Measurements from ENCODE around the gene UPF1. TPM values are rescaled to one million over a fixed set of nuclear protein-coding genes. Genes with fewer than 3 reads are reported as not detected.

UPF1 gene
- total and polyA plus RNA-seq, 4 experiments from 2014 or later, result 2.6 to 130 (median 74.3) TPM

DNA sequence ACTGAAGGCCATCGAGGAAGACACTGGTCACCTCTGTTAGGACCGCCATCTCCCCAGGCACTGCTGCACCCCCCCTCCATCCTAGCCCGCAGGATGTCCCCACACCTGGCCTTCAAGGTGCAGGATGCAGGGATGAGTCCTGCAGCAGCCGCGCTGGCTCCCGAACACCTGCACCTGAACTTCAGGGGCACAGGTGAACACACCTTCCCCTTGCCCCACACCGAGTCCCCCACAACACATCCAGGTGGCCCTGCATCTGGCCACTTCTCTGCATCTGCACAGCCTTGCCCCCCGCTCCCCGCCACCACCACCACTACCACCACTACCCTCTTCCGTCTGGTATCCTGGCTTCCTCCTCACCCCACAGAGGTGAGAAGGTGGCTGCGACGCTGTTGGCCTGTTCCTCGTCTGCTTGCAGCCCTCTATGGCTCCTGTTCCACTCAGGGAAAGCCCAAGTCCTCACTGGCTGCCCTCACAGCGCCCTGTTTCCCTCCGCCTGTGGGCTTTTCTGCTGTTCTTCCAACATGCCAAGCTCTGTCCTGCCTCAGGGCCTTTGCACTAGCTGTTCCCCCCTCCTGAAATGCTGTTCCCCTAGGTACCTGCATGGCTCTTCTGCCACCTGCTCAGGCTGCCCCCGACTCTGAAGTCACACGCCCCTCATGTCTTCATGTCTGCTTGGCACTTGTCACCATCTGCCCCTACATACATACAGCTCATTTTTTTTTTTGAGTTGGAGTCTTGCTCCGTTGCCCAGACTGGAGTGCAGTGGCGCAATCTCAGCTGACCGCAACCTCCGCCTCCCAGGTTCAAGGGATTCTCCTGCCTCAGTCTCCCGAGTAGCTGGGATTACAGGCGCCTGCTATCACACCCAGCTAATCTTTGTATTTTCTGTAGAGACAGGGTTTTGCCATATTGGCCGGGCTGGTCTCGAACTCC, 65.6 kb downstream of the UPF1 start:
- Mint-ChIP-seq H3K27me3 (peaks cover 15 to 17% of the 10 kb centered on the region in 2 donors), H3K4me1 (peaks cover 7 to 17% (median 11%) of the 10 kb centered on the region in 4 donors), H3K36me3 (peaks cover 6 to 17% of the 10 kb centered on the region in 2 donors), H3K4me3 (peak overlapping the region; percentile 9 to 57 (median 40)), H3K27ac (peak overlapping the region in 1 of 7 donors; percentile 8), H3K9me3 (peaks cover 0 to 1% (median 0%) of the 10 kb centered on the region in 8 donors)
- H3K27me3 ChIP-seq (ENCODE audit: insufficient read depth, low read length), result no peaks in the 10 kb centered on the region
- no peak overlapping the region for H3K4me3 ChIP-seq (ENCODE audit: low read length in 2 of 2)
- ChIA-PET CTCF (ENCODE audit: partially characterized antibody) (interaction anchor here (1.0 kb wide), 1 partner anchor 31 kb away, joined by 3 read pairs; no protein-coding TSS in a partner anchor), POLR2A (ENCODE audit: partially characterized antibody) (no interaction called here)
- H3K27ac ChIP-seq (ENCODE audit: low read depth, low read length), result no peak overlapping the region
- H3K4me1 ChIP-seq (ENCODE audit: insufficient read depth, low read length), result peaks cover 7% of the 10 kb centered on the region
- intact Hi-C loops (cut with micrococcal nuclease), result no loop called here
- no peaks in the 10 kb centered on the region for H3K9me3 ChIP-seq (ENCODE audit: control insufficient read depth in 1 of 2, low read length in 2 of 2)
- peaks cover 7% of the 10 kb centered on the region for H3K36me3 ChIP-seq (ENCODE audit: insufficient read depth, low read length)
- peak in 1 of 5 donors; percentile 34 for DNase-seq

DNA sequence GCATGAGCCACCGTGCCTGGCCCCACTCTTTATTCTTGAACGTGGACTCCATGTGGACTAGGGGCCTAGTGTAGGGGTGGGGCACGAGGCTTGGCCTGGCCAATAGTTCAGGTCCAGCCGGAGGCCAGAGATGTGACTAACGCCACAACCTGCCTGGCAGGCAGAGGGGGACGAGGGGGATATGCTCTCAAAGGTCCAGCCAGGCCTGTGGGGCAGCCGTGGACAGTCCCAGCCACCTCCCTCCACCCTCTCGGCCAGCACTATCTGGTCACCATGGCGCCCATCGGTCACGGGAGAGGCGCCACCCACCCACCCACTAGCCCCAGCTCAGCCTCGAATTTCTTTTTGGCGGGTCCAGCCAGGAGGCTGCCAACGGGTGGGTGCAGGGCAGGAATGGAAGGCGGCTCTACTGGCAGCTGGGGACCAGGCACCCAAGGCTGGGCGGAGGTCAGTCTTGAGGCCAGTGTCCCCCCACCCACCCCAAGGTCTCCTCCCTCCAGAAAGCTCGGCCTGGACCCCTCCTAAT, 66.4 kb downstream of the UPF1 start:
- DNase-seq, result peak in 1 of 5 donors; percentile 24
- POLR2A ChIA-PET (ENCODE audit: partially characterized antibody), result no interaction called here
- H3K4me3 Mint-ChIP-seq, result peak overlapping the region in 1 of 8 donors; percentile 10

GRCh38 chr19:18898607-18899408, 67.0 kb downstream of the UPF1 start:
- Histone ChIP-seq H3K4me1 (ENCODE audit: insufficient read depth, low read length) (peaks cover 7% of the 10 kb centered on the region), H3K9me3 (ENCODE audit: control insufficient read depth in 1 of 2, low read length in 2 of 2) (no peaks in the 10 kb centered on the region), H3K4me3 (ENCODE audit: low read length in 2 of 2) (no peak overlapping the region), H3K27ac (ENCODE audit: low read depth, low read length) (no peak overlapping the region), H3K27me3 (ENCODE audit: insufficient read depth, low read length) (no peaks in the 10 kb centered on the region), H3K36me3 (ENCODE audit: insufficient read depth, low read length) (peaks cover 9% of the 10 kb centered on the region)
- intact Hi-C loops (cut with micrococcal nuclease), result no loop called here
- H3K9me3 Mint-ChIP-seq, result peaks cover 0 to 1% (median 0%) of the 10 kb centered on the region in 8 donors
- H3K4me1 Mint-ChIP-seq, result peaks cover 7 to 17% (median 11%) of the 10 kb centered on the region in 4 donors
- H3K27ac Mint-ChIP-seq, result no peak overlapping the region
- no peak overlapping the region for H3K4me3 Mint-ChIP-seq
- POLR2A ChIA-PET (ENCODE audit: partially characterized antibody), result interaction anchor here (1.0 kb wide), 1 partner anchor 20 kb away, joined by 3 read pairs; the partner anchor contains the start of genes COPE and DDX49
- CTCF ChIA-PET (ENCODE audit: partially characterized antibody), result no interaction called here
- peaks cover 14% of the 10 kb centered on the region in 2 donors for H3K27me3 Mint-ChIP-seq
- DNase-seq, result peak in 1 of 5 donors; percentile 33
- H3K36me3 Mint-ChIP-seq, result peaks cover 9 to 17% of the 10 kb centered on the region in 2 donors

More for the DNA sequence above, 66.4 kb downstream of the UPF1 start:
- H3K27me3 ChIP-seq (ENCODE audit: insufficient read depth, low read length), result no peaks in the 10 kb centered on the region
- Mint-ChIP-seq H3K36me3 (peaks cover 9 to 17% of the 10 kb centered on the region in 2 donors), H3K9me3 (peaks cover 0 to 1% (median 0%) of the 10 kb centered on the region in 8 donors), H3K27me3 (peaks cover 15 to 17% of the 10 kb centered on the region in 2 donors), H3K4me1 (peaks cover 7 to 17% (median 11%) of the 10 kb centered on the region in 4 donors), H3K27ac (peak overlapping the region in 1 of 7 donors; percentile 8)
- CTCF ChIA-PET (ENCODE audit: partially characterized antibody), result interaction anchor here (1.0 kb wide), 1 partner anchor 32 kb away, joined by 3 read pairs; no protein-coding TSS in a partner anchor
- peaks cover 7% of the 10 kb centered on the region for H3K4me1 ChIP-seq (ENCODE audit: insufficient read depth, low read length)
- no peak overlapping the region for H3K4me3 ChIP-seq (ENCODE audit: low read length in 2 of 2)
- H3K27ac ChIP-seq (ENCODE audit: low read depth, low read length), result no peak overlapping the region
- H3K9me3 ChIP-seq (ENCODE audit: control insufficient read depth in 1 of 2, low read length in 2 of 2), result no peaks in the 10 kb centered on the region
- peaks cover 9% of the 10 kb centered on the region for H3K36me3 ChIP-seq (ENCODE audit: insufficient read depth, low read length)
- intact Hi-C loops (cut with micrococcal nuclease), result no loop called here

- CTCF ChIA-PET (ENCODE audit: partially characterized antibody), result no interaction called here
- Histone ChIP-seq H3K4me1 (ENCODE audit: insufficient read depth, low read length) (peaks cover 7% of the 10 kb centered on the region), H3K27ac (ENCODE audit: low read depth, low read length) (no peak overlapping the region), H3K36me3 (ENCODE audit: insufficient read depth, low read length) (peaks cover 9% of the 10 kb centered on the region), H3K9me3 (ENCODE audit: control insufficient read depth in 1 of 2, low read length in 2 of 2) (no peaks in the 10 kb centered on the region), H3K4me3 (ENCODE audit: low read length in 2 of 2) (no peak overlapping the region), H3K27me3 (ENCODE audit: insufficient read depth, low read length) (no peaks in the 10 kb centered on the region)
- intact Hi-C loops (cut with micrococcal nuclease), result no loop called here
- H3K4me3 Mint-ChIP-seq, result no peak overlapping the region
- H3K9me3 Mint-ChIP-seq, result peaks cover 0 to 1% (median 0%) of the 10 kb centered on the region in 8 donors
- POLR2A ChIA-PET (ENCODE audit: partially characterized antibody), result interaction anchor here (1.0 kb wide), 1 partner anchor 19 kb away, joined by 3 read pairs; the partner anchor contains the start of genes COPE and DDX49
- H3K27ac Mint-ChIP-seq, result no peak overlapping the region
- peaks cover 9 to 17% of the 10 kb centered on the region in 2 donors for H3K36me3 Mint-ChIP-seq
- H3K27me3 Mint-ChIP-seq, result peaks cover 12 to 13% of the 10 kb centered on the region in 2 donors
- H3K4me1 Mint-ChIP-seq, result peaks cover 7 to 17% (median 11%) of the 10 kb centered on the region in 4 donors
- peak in 1 of 5 donors; percentile 28 for DNase-seq
These were observed 68.1 kb downstream of the UPF1 start for GRCh38 chr19:18899624-18900560.

- ChIA-PET CTCF (ENCODE audit: partially characterized antibody) (no interaction called here), POLR2A (ENCODE audit: partially characterized antibody) (no interaction called here)
- no peak overlapping the region for H3K27ac Mint-ChIP-seq
- Histone ChIP-seq H3K36me3 (ENCODE audit: insufficient read depth, low read length) (peaks cover 17% of the 10 kb centered on the region), H3K27me3 (ENCODE audit: insufficient read depth, low read length) (no peaks in the 10 kb centered on the region), H3K4me3 (ENCODE audit: low read length in 2 of 2) (no peak overlapping the region), H3K27ac (ENCODE audit: low read depth, low read length) (no peak overlapping the region), H3K4me1 (ENCODE audit: insufficient read depth, low read length) (peaks cover 7% of the 10 kb centered on the region), H3K9me3 (ENCODE audit: control insufficient read depth in 1 of 2, low read length in 2 of 2) (no peaks in the 10 kb centered on the region)
- H3K4me1 Mint-ChIP-seq, result peaks cover 7 to 17% (median 11%) of the 10 kb centered on the region in 4 donors
- H3K4me3 Mint-ChIP-seq, result no peak overlapping the region
- peaks cover 12 to 13% of the 10 kb centered on the region in 2 donors for H3K27me3 Mint-ChIP-seq
- intact Hi-C loops (cut with micrococcal nuclease), result no loop called here
- peaks cover 0 to 1% (median 0%) of the 10 kb centered on the region in 8 donors for H3K9me3 Mint-ChIP-seq
- H3K36me3 Mint-ChIP-seq, result peaks cover 14 to 23% of the 10 kb centered on the region in 2 donors
- DNase-seq, result peak in 1 of 5 donors; percentile 24
These were observed 69.1 kb downstream of the UPF1 start for GRCh38 chr19:18900700-18901481.

Measured in CD4-positive, alpha-beta memory T cell (primary cell).